ENCODE data around the gene DENND4B. TPM values are rescaled to one million over a fixed set of nuclear protein-coding genes. Genes with fewer than 3 reads are reported as not detected.
A peak's percentile ranks its signal among the peaks of the same experiment; 100 is the strongest.
"Not testable (repeated sequence)": the region's sequence is repeated elsewhere in the genome, so short reads cannot be mapped to it uniquely, and the experiment has no call there.

DENND4B gene
- total and polyA plus RNA-seq, 9 of the 15 experiments (the other 6 are each of a cell fraction or from before 2014, with no cell fraction given) = 9.5 to 80.5 (median 23.1) TPM

DNA sequence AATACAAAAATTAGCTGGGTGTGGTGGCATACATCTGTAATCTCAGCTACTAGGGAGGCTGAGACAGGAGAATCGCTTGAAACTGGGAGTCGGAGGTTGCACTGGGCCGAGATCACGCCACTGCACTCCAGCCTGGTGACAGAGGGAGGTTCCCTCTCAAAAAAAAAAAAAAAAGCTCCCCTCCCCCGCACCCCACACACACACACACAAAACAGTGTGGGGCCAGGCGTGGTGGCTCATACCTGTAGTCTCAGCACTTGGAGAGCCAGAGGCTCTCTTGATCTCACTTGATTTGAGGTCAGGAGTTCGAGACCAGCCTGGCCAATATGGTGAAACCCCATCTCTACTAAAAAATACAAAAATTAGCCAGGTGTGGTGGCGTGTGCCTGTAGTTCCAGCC, 40.6 kb downstream of the DENND4B start:
- H4K20me1 ChIP-seq (replicated peaks; ENCODE audit: control insufficient read depth, insufficient read depth, low read length); FAIRE-seq; H2AFZ ChIP-seq (ENCODE audit: low read depth, low read length); H3K4me3 ChIP-seq; H3K9ac ChIP-seq (ENCODE audit: insufficient read depth in 1 of 2, low read depth in 2 of 2, low read length in 2 of 2); H3K9me1 ChIP-seq (ENCODE audit: control insufficient read depth, insufficient read depth, low read length); H3K4me1 ChIP-seq (replicated peaks in 1 of 2; ENCODE audit: control insufficient read depth in 2 of 2, insufficient read depth in 2 of 2, low read length in 2 of 2); intact Hi-C loops (cut with micrococcal nuclease); H3K4me2 ChIP-seq (ENCODE audit: insufficient read depth, low read length); H3K27me3 ChIP-seq (ENCODE audit: control insufficient read depth in 2 of 2, insufficient read depth in 2 of 2, low read length in 2 of 2); CTCF ChIA-PET (ENCODE audit: low intra/inter-chr PET ratio); H3K9me3 ChIP-seq (replicated peaks; ENCODE audit: control insufficient read depth, insufficient read depth, low read depth, low read length); POLR2A ChIA-PET; in situ Hi-C loops (cut with MboI); H3K27ac ChIP-seq (ENCODE audit: extremely low read depth, low read depth, low read length); BruUV-seq (replicated peaks): not testable (repeated sequence)
- H3K36me3 ChIP-seq (ENCODE audit: control insufficient read depth, insufficient read depth, low read length) = peaks cover 26% of the 10 kb centered on the region
- ATAC-seq (peak; percentile 83), DNase-seq (ENCODE audit: extremely low read depth in 1 of 4, low spot score in 3 of 4) (peak in 2 of 4 experiments; percentile 23 to 55)
- 56% methylated on average over 7 of the region's 8 CpGs for WGBS (ENCODE audit: insufficient coverage, low coverage, missing lambda C conversion rate)
- peak; percentile 95 for TF ChIP-seq ZNF384 (IDR thresholded peaks at IDR 0.05; ENCODE audit: low read depth, low read length)
- TF ChIP-seq TRIM24 (IDR thresholded peaks at IDR 0.05) = peak in 1 of 2 experiments; percentile 42; a peak in 1 of 4 replicates
- 0 out of 2 replicates have a peak, but pooled peaks have one; percentile 10 for TF ChIP-seq CREM (IDR thresholded peaks at IDR 0.05; ENCODE audit: low read depth)
- peak; percentile 69 for TF ChIP-seq EGR1 (conservative IDR thresholded peaks at IDR 0.05)
- H3K79me2 ChIP-seq (ENCODE audit: control insufficient read depth, insufficient read depth, low read length) = peaks cover 94% of the 10 kb centered on the region

DNA sequence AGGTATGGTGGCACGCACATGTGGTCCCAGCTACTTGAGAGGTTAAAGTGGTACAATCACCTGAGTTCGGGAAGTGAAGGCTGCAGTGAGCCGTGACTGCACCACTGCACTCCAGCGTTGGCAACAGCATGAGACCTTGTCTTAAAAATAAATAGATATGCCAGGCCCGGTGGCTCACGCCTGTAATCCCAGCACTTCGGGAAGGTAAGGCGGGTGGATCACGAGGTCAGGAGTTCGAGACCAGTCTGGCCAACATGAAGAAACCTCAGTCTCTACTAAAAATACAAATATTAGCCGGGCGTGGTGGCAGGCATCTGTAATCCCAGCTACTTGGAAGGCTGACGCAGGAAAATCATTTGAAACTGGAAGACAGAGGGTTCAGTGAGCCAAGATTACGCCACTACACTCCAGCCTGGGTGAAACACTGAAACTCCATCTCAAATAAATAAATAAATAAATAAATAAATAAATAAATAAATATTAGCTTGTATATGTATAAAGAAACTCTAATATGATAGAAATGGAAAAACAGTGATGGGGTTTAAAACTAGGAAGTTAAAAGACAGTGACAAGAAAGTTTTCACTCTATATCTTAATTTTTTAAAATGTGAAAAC, 42.6 kb downstream of the DENND4B start:
- WGBS (ENCODE audit: insufficient coverage, low coverage, missing lambda C conversion rate) = 97% methylated on average over 14 of the region's 14 CpGs
- Histone ChIP-seq H3K4me2 (ENCODE audit: insufficient read depth, low read length) (no peak overlapping the region), H3K27ac (ENCODE audit: extremely low read depth, low read depth, low read length) (no peak overlapping the region), H3K4me1 (replicated peaks in 1 of 2; ENCODE audit: control insufficient read depth in 2 of 2, insufficient read depth in 2 of 2, low read length in 2 of 2) (peaks cover 0 to 4% of the 10 kb centered on the region in 2 experiments; a peak in 3 of 5 replicates), H3K36me3 (ENCODE audit: control insufficient read depth, insufficient read depth, low read length) (peaks cover 25% of the 10 kb centered on the region), H3K79me2 (ENCODE audit: control insufficient read depth, insufficient read depth, low read length) (peaks cover 92% of the 10 kb centered on the region), H3K9ac (ENCODE audit: insufficient read depth in 1 of 2, low read depth in 2 of 2, low read length in 2 of 2) (no peak overlapping the region), H3K9me1 (ENCODE audit: control insufficient read depth, insufficient read depth, low read length) (no peaks in the 10 kb centered on the region), H4K20me1 (replicated peaks; ENCODE audit: control insufficient read depth, insufficient read depth, low read length) (no peaks in the 10 kb centered on the region), H2AFZ (ENCODE audit: low read depth, low read length) (no peak overlapping the region), H3K9me3 (replicated peaks; ENCODE audit: control insufficient read depth, insufficient read depth, low read depth, low read length) (no peaks in the 10 kb centered on the region), H3K27me3 (ENCODE audit: control insufficient read depth in 2 of 2, insufficient read depth in 2 of 2, low read length in 2 of 2) (no peaks in the 10 kb centered on the region), H3K4me3 (no peak overlapping the region)
- no peak for FAIRE-seq
- CTCF ChIA-PET (ENCODE audit: low intra/inter-chr PET ratio) = no interaction called here
- no peak for ATAC-seq
- in situ Hi-C loops (cut with MboI) (no loop called here), intact Hi-C loops (cut with micrococcal nuclease) (no loop called here)
- no peak for DNase-seq (ENCODE audit: extremely low read depth in 1 of 4, low spot score in 3 of 4)
- BruUV-seq (replicated peaks) = no TSS peak
- POLR2A ChIA-PET = interaction anchor here (0.7 to 1.9 kb wide), 5 partner anchors 9 to 82 kb away, joined by 3 to 4 read pairs (median 3); no protein-coding TSS in a partner anchor
- TF ChIP-seq, protein P1, sequence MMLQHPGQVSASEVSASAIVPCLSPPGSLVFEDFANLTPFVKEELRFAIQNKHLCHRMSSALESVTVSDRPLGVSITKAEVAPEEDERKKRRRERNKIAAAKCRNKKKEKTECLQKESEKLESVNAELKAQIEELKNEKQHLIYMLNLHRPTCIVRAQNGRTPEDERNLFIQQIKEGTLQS (IDR thresholded peaks at IDR 0.05) = no peak
- TF ChIP-seq, protein P1 (CRISPR knock-in tag; conservative IDR thresholded peaks at IDR 0.05) = no peak
- TF ChIP-seq BDP1 (IDR thresholded peaks at IDR 0.05; ENCODE audit: insufficient read depth, insufficient read length) = no peak
- TF ChIP-seq NRF1 (conservative IDR thresholded peaks at IDR 0.05 in 1 of 2, IDR thresholded peaks at IDR 0.05 in 1 of 2) = no peak
- TF ChIP-seq LEF1 (IDR thresholded peaks at IDR 0.05) = no peak
- no peak for TF ChIP-seq HEY1 (CRISPR knock-in tag; IDR thresholded peaks at IDR 0.05; ENCODE audit: borderline replicate concordance)
- TF ChIP-seq STAG1 (CRISPR knock-in tag; IDR thresholded peaks at IDR 0.05; ENCODE audit: borderline replicate concordance) = no peak
- no peak for TF ChIP-seq C11orf30 (IDR thresholded peaks at IDR 0.05; ENCODE audit: low read depth)
- TF ChIP-seq, protein P2, sequence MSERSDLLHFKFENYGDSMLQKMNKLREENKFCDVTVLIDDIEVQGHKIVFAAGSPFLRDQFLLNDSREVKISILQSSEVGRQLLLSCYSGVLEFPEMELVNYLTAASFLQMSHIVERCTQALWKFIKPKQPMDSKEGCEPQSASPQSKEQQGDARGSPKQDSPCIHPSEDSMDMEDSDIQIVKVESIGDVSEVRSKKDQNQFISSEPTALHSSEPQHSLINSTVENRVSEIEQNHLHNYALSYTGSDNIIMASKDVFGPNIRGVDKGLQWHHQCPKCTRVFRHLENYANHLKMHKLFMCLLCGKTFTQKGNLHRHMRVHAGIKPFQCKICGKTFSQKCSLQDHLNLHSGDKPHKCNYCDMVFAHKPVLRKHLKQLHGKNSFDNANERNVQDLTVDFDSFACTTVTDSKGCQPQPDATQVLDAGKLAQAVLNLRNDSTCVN (CRISPR knock-in tag; IDR thresholded peaks at IDR 0.05) = no peak
- TF ChIP-seq XRCC5 (IDR thresholded peaks at IDR 0.05; ENCODE audit: low read depth, low read length) = no peak
- no peak for TF ChIP-seq EHMT2 (IDR thresholded peaks at IDR 0.05)
- no peak for TF ChIP-seq CXXC5 (CRISPR knock-in tag; IDR thresholded peaks at IDR 0.05)
- TF ChIP-seq ZC3H8 (IDR thresholded peaks at IDR 0.05) = no peak

All from K562 (cell line).